DOHH2 (cell line): ENCODE results near the gene CROCC.

ENCODE experiments used
- EZH2phosphoT487 ChIP-seq: fragments of 200-600 bp; sonication (generic); IDR thresholded peaks from 2 replicates; pipeline ENCODE4 v1.6.1; 2017; ENCODE audit warnings: borderline replicate concordance, mild to moderate bottlenecking, antibody characterized with exemption, low read length, moderate library complexity, mixed read lengths
- TF ChIP-seq, protein P1 (sequence below): fragments of 200-600 bp; sonication (generic); IDR thresholded peaks from one replicate; pipeline ENCODE4 v1.5.1; 2014; ENCODE audit warnings: antibody characterized with exemption, mild to moderate bottlenecking, low read depth, low read length; ENCODE audit not compliant: poor library complexity, severe bottlenecking

DNA sequence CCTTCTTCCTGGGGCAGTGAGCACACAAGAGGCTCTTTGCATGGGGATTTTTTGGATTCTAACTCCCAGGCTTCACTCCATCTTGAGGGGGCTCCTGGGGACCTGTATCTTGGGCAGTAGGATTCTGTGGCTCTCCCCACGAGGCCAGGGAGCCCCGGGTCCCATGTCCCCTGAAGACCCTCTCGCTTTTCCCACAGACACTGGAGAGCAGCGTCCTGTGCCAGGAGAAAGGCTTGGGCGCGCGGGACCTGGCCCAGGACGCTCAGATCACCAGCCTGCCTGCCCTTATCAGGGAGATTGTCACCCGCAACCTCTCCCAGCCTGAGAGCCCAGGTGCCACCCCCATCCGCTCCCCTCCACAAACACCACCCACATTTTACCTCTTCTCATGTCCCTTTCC, 735 bp downstream of the CROCC start:
- TF ChIP-seq, protein P1, sequence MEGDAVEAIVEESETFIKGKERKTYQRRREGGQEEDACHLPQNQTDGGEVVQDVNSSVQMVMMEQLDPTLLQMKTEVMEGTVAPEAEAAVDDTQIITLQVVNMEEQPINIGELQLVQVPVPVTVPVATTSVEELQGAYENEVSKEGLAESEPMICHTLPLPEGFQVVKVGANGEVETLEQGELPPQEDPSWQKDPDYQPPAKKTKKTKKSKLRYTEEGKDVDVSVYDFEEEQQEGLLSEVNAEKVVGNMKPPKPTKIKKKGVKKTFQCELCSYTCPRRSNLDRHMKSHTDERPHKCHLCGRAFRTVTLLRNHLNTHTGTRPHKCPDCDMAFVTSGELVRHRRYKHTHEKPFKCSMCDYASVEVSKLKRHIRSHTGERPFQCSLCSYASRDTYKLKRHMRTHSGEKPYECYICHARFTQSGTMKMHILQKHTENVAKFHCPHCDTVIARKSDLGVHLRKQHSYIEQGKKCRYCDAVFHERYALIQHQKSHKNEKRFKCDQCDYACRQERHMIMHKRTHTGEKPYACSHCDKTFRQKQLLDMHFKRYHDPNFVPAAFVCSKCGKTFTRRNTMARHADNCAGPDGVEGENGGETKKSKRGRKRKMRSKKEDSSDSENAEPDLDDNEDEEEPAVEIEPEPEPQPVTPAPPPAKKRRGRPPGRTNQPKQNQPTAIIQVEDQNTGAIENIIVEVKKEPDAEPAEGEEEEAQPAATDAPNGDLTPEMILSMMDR = no peak
- no peak for TF ChIP-seq EZH2phosphoT487
